ENCODE data around the gene TAOK1. TPM values are rescaled to one million over a fixed set of nuclear protein-coding genes. Genes with fewer than 3 reads are reported as not detected.
A peak's percentile ranks its signal among the peaks of the same experiment; 100 is the strongest.

Gene TAOK1
- total RNA-seq, 1 donor from 2014 or later = 89.1 TPM

GRCh38 chr17:29483503-29483902 lies 93.3 kb downstream of the TAOK1 start:
- H3K4me3 Mint-ChIP-seq (ENCODE audit: low read depth) = no peak overlapping the region
- H3K9me3 Mint-ChIP-seq (ENCODE audit: low read depth) = no peaks in the 10 kb centered on the region
- peaks cover 5% of the 10 kb centered on the region for H3K36me3 Mint-ChIP-seq (ENCODE audit: insufficient read depth)
- no peaks in the 10 kb centered on the region for H3K27me3 Mint-ChIP-seq
- no peak overlapping the region for H3K27ac Mint-ChIP-seq
- DNase-seq (ENCODE audit: low spot score, unreplicated experiment) = no peak
- H3K4me1 Mint-ChIP-seq (ENCODE audit: low read depth) = no peaks in the 10 kb centered on the region
- no peak for TF ChIP-seq CTCF (IDR thresholded peaks at IDR 0.05; ENCODE audit: unreplicated experiment)

- Mint-ChIP-seq H3K4me1 (ENCODE audit: low read depth) (no peaks in the 10 kb centered on the region), H3K36me3 (ENCODE audit: insufficient read depth) (peaks cover 25% of the 10 kb centered on the region), H3K9me3 (ENCODE audit: low read depth) (no peaks in the 10 kb centered on the region), H3K27me3 (no peaks in the 10 kb centered on the region), H3K4me3 (ENCODE audit: low read depth) (no peak overlapping the region), H3K27ac (no peak overlapping the region)
- no peak for TF ChIP-seq CTCF (IDR thresholded peaks at IDR 0.05; ENCODE audit: unreplicated experiment)
- no peak for DNase-seq (ENCODE audit: low spot score, unreplicated experiment)
Measured at GRCh38 chr17:29495011-29495410, 104.8 kb downstream of the TAOK1 start.

- Mint-ChIP-seq H3K27me3 (no peaks in the 10 kb centered on the region), H3K4me1 (ENCODE audit: low read depth) (no peaks in the 10 kb centered on the region), H3K27ac (no peak overlapping the region), H3K9me3 (ENCODE audit: low read depth) (no peaks in the 10 kb centered on the region), H3K36me3 (ENCODE audit: insufficient read depth) (peaks cover 28% of the 10 kb centered on the region), H3K4me3 (ENCODE audit: low read depth) (no peak overlapping the region)
- TF ChIP-seq CTCF (IDR thresholded peaks at IDR 0.05; ENCODE audit: unreplicated experiment) = no peak
- DNase-seq (ENCODE audit: low spot score, unreplicated experiment) = no peak
Measured at GRCh38 chr17:29504711-29505110, 114.5 kb downstream of the TAOK1 start.

- Mint-ChIP-seq H3K36me3 (ENCODE audit: insufficient read depth) (peaks cover 27% of the 10 kb centered on the region), H3K4me3 (ENCODE audit: low read depth) (no peak overlapping the region), H3K4me1 (ENCODE audit: low read depth) (no peaks in the 10 kb centered on the region), H3K27ac (no peak overlapping the region), H3K9me3 (ENCODE audit: low read depth) (no peaks in the 10 kb centered on the region), H3K27me3 (no peaks in the 10 kb centered on the region)
- no peak for DNase-seq (ENCODE audit: low spot score, unreplicated experiment)
- TF ChIP-seq CTCF (IDR thresholded peaks at IDR 0.05; ENCODE audit: unreplicated experiment) = no peak
Measured at GRCh38 chr17:29505836-29506235, 115.7 kb downstream of the TAOK1 start.

GRCh38 chr17:29510953-29511352 lies 120.8 kb downstream of the TAOK1 start:
- no peak for DNase-seq (ENCODE audit: low spot score, unreplicated experiment)
- Mint-ChIP-seq H3K36me3 (ENCODE audit: insufficient read depth) (peaks cover 21% of the 10 kb centered on the region), H3K4me3 (ENCODE audit: low read depth) (no peak overlapping the region), H3K27me3 (no peaks in the 10 kb centered on the region), H3K4me1 (ENCODE audit: low read depth) (no peaks in the 10 kb centered on the region), H3K9me3 (ENCODE audit: low read depth) (no peaks in the 10 kb centered on the region), H3K27ac (peak overlapping the region; percentile 74)
- no peak for TF ChIP-seq CTCF (IDR thresholded peaks at IDR 0.05; ENCODE audit: unreplicated experiment)

Measured in progenitor cell of endocrine pancreas (in vitro differentiated cells).